Measurements from ENCODE around the gene SREBF1. TPM values are rescaled to one million over a fixed set of nuclear protein-coding genes. Genes with fewer than 3 reads are reported as not detected.

The SREBF1 gene
- total RNA-seq, 1 donor from 2014 or later: 132 TPM

DNA sequence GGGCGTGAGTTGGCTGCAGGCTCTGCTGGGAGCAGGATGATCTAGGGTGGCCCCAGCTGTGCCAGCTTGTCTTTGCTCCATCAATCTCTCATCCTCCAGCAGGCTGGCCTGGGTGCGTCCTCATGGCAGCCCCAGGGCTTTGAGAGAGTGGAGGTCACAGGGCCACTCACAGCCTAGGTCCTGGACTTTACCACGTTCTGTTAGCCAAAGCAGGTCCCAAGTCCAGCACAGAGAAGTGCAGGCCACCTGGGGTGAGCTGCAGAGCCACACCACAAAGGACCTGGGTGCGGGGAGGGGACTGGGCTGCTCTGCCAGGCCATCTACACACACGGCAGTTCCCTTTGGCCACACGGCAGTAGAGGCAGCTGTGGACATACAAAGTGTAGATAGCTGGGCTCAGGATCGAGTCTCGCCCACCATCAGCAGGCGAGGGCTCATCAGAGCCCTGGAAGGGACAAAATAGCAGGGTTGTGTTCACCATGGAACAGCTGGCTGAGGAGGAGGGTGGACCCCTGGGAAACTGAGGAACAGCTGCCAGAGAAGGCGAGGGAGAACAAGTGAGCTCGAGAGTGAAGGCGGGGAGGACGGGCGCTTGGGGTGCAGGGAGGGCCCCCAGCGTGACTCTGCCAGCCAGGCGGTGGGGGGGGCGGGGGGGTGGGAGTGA lies 30.0 kb downstream of the SREBF1 start:
- Mint-ChIP-seq H3K27me3 (ENCODE audit: low read depth) (peaks cover 27% of the 10 kb centered on the region), H3K4me1 (peaks cover 40% of the 10 kb centered on the region), H3K36me3 (ENCODE audit: low read depth) (peaks cover 12% of the 10 kb centered on the region), H3K4me3 (peak overlapping the region; percentile 87), H3K27ac (ENCODE audit: unreplicated experiment) (no peak overlapping the region), H3K9me3 (no peaks in the 10 kb centered on the region)
- TF ChIP-seq, protein P1, sequence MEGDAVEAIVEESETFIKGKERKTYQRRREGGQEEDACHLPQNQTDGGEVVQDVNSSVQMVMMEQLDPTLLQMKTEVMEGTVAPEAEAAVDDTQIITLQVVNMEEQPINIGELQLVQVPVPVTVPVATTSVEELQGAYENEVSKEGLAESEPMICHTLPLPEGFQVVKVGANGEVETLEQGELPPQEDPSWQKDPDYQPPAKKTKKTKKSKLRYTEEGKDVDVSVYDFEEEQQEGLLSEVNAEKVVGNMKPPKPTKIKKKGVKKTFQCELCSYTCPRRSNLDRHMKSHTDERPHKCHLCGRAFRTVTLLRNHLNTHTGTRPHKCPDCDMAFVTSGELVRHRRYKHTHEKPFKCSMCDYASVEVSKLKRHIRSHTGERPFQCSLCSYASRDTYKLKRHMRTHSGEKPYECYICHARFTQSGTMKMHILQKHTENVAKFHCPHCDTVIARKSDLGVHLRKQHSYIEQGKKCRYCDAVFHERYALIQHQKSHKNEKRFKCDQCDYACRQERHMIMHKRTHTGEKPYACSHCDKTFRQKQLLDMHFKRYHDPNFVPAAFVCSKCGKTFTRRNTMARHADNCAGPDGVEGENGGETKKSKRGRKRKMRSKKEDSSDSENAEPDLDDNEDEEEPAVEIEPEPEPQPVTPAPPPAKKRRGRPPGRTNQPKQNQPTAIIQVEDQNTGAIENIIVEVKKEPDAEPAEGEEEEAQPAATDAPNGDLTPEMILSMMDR (conservative IDR thresholded peaks at IDR 0.05): no peak
- DNase-seq (ENCODE audit: low read depth, low spot score): no peak

DNA sequence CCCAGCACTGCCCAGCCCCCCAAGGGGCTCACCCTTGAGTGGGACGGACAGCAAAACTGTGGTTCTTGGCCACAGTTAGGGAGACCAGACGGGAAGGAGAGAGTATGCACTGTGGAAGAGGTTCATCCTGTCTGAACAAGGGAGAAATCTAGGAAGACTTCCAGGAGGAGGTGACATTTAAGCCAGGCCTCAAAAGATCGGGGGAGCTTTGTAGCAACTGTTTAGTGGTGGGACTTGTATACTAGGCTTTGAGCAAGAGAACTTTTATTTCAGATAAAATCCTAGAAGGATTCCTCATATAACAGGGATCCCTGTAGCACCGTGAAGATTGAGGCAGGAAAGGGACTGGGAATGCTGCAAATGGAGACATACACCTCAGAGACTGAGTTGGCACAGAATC lies 30.8 kb downstream of the SREBF1 start:
- H3K4me1 Mint-ChIP-seq: peaks cover 33% of the 10 kb centered on the region
- H3K4me3 Mint-ChIP-seq: peak overlapping the region; percentile 27
- no peak overlapping the region for H3K27ac Mint-ChIP-seq (ENCODE audit: unreplicated experiment)
- TF ChIP-seq, protein P1 (conservative IDR thresholded peaks at IDR 0.05): no peak
- peaks cover 12% of the 10 kb centered on the region for H3K36me3 Mint-ChIP-seq (ENCODE audit: low read depth)
- no peaks in the 10 kb centered on the region for H3K9me3 Mint-ChIP-seq
- no peak for DNase-seq (ENCODE audit: low read depth, low spot score)
- H3K27me3 Mint-ChIP-seq (ENCODE audit: low read depth): peaks cover 25% of the 10 kb centered on the region

DNA sequence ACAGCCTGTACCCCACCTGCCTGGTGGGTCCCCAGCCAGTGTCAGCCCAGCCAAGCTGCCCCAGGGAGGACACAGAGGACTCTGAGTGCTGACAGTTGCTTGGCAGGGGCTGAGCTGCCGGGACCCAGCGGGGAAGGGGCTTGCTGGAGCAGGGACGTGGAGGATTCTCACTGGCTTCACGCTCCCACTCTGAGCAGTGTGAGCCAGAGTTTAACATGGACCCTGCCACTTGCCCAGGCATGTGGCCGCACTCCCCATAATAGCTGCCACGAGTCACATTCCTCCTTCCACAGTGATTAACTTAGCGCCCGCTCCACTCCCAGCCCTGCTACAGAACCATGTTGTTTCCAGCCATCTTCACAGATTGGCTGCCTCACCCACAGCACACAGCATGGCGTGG lies 31.2 kb downstream of the SREBF1 start:
- DNase-seq (ENCODE audit: low read depth, low spot score): no peak
- TF ChIP-seq, protein P1 (conservative IDR thresholded peaks at IDR 0.05): no peak
- peaks cover 28% of the 10 kb centered on the region for H3K4me1 Mint-ChIP-seq
- H3K27me3 Mint-ChIP-seq (ENCODE audit: low read depth): peaks cover 24% of the 10 kb centered on the region
- no peaks in the 10 kb centered on the region for H3K9me3 Mint-ChIP-seq
- peaks cover 12% of the 10 kb centered on the region for H3K36me3 Mint-ChIP-seq (ENCODE audit: low read depth)
- H3K4me3 Mint-ChIP-seq: peak overlapping the region; percentile 27
- H3K27ac Mint-ChIP-seq (ENCODE audit: unreplicated experiment): no peak overlapping the region

DNA sequence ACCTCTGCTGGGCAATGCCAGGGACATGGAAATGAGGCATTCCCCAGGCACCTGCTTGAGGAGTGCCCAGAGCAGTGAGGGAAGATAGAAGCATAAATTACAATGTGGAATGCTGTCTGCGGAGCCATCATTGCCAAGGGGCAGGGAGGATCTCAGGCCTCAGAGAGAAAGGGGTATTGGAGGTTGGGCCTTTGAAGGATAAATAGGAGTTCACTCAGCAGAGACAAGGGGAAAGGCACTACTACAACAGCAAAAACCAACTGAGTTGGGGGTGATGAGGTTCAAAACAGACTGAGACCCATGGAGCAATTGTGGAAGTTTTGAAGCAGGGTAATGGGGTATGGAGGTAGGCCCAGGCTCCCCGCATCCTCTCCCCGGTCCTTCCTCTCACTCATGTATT lies 32.8 kb downstream of the SREBF1 start:
- no peak for DNase-seq (ENCODE audit: low read depth, low spot score)
- peaks cover 32% of the 10 kb centered on the region for H3K4me1 Mint-ChIP-seq
- TF ChIP-seq, protein P1 (conservative IDR thresholded peaks at IDR 0.05): no peak
- no peak overlapping the region for H3K27ac Mint-ChIP-seq (ENCODE audit: unreplicated experiment)
- H3K9me3 Mint-ChIP-seq: no peaks in the 10 kb centered on the region
- H3K36me3 Mint-ChIP-seq (ENCODE audit: low read depth): peaks cover 12% of the 10 kb centered on the region
- peaks cover 22% of the 10 kb centered on the region for H3K27me3 Mint-ChIP-seq (ENCODE audit: low read depth)
- peak overlapping the region; percentile 65 for H3K4me3 Mint-ChIP-seq

DNA sequence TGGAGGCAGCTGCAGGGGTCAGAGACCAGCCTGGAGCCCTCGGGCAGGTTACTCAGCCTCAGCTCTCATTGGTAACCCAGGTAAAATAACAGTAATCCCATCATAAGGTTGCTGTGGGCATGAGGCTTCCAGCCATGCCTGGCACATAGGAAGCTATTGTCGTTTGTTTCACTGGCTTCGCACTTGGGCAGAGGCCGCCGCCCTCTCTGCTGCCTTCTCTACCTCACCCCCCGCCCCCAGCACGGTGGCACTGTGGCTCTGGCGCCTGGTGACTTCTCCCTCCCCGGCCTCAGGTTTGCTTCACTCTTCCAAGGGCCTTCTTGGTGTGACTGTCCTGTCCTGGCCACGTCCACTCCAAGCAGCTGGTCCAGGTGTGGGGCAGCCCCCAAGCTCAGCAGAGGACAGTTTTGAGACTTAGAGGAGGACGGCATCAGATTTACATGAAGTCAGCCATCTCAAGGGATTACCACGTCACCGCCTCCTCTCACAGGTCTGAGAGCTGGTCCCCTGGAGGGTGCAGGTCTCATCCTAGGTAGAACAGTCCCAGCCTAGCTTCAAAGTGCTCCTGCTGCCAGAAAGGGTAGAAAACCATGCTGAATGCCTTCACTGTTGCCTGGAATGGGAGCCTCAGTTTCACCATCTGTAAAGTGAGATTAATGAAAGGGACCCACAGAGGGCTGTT lies 34.8 kb downstream of the SREBF1 start:
- no peaks in the 10 kb centered on the region for H3K9me3 Mint-ChIP-seq
- no peak overlapping the region for H3K4me3 Mint-ChIP-seq
- H3K4me1 Mint-ChIP-seq: peaks cover 22% of the 10 kb centered on the region
- peaks cover 9% of the 10 kb centered on the region for H3K36me3 Mint-ChIP-seq (ENCODE audit: low read depth)
- H3K27me3 Mint-ChIP-seq (ENCODE audit: low read depth): peaks cover 12% of the 10 kb centered on the region
- no peak overlapping the region for H3K27ac Mint-ChIP-seq (ENCODE audit: unreplicated experiment)
- TF ChIP-seq, protein P1 (conservative IDR thresholded peaks at IDR 0.05): no peak
- DNase-seq (ENCODE audit: low read depth, low spot score): no peak
